ENCODE data around the gene SDK2. TPM values are rescaled to one million over a fixed set of nuclear protein-coding genes. Genes with fewer than 3 reads are reported as not detected.

Gene SDK2
- polyA plus RNA-seq, 2 donors, result 0.29 to 0.55 TPM

- Histone ChIP-seq H3K27ac (ENCODE audit: low read depth in 2 of 2, low read length in 1 of 2) (no peak overlapping the region), H3K36me3 (ENCODE audit: control insufficient read depth in 2 of 2, insufficient read depth in 2 of 2, low read length in 1 of 2) (no peaks in the 10 kb centered on the region), H3K9me3 (ENCODE audit: control insufficient read depth in 2 of 2, insufficient read depth in 1 of 2, low read depth in 1 of 2, low read length in 1 of 2) (peaks cover 0 to 2% of the 10 kb centered on the region in 2 donors), H3K4me1 (ENCODE audit: control insufficient read depth in 2 of 2, insufficient read depth in 2 of 2, low read length in 1 of 2) (peaks cover 10 to 15% of the 10 kb centered on the region in 2 donors), H3K27me3 (ENCODE audit: control insufficient read depth in 1 of 2, insufficient read depth in 2 of 2, low read length in 2 of 2) (no peaks in the 10 kb centered on the region), H3K4me3 (ENCODE audit: low read depth in 1 of 2, low read length in 2 of 2) (no peak overlapping the region)
- 60 to 74% methylated on average over 10 to 12 of the region's 12 CpGs for WGBS, 2 donors
Measured at GRCh38 chr17:73549841-73550430, 94.3 kb downstream of the SDK2 start.

DNA sequence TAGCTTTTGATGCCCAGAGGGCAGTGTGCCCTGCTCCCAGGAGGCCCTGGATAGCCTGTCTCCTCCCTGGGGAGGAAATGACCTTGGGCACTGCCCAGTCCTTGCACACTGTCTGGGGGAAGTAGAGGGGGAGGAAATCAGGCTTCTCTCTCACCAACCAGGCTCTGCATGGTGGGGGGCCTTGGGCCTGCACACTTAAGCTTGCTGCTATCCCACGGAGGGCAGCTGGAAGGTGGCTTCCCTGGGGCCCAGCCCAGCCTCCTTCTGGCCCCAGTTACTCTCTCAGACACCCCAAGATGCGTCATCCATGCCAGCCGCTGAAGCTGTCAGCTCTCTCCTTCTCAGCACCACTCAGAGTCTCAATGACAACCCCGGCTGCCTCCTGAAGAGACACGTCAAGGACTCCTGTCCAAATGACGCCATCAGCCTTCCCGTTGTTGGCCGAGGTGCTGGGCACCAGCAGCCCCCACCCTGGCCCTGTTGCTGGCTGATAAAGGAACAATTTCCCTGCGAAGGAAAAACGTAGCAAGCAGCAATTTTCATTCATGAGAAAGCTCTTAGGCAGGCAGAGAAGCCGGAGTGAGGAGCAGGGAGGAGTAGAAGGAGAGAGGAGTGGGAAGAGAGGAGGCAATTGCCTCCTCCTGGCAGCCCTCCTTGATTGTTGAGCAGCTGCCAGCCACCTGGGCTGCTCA is 95.5 kb downstream of the SDK2 start:
- Histone ChIP-seq H3K4me3 (ENCODE audit: low read depth in 1 of 2, low read length in 2 of 2) (no peak overlapping the region), H3K4me1 (ENCODE audit: control insufficient read depth in 2 of 2, insufficient read depth in 2 of 2, low read length in 1 of 2) (peaks cover 10 to 15% of the 10 kb centered on the region in 2 donors), H3K36me3 (ENCODE audit: control insufficient read depth in 2 of 2, insufficient read depth in 2 of 2, low read length in 1 of 2) (no peaks in the 10 kb centered on the region), H3K27me3 (ENCODE audit: control insufficient read depth in 1 of 2, insufficient read depth in 2 of 2, low read length in 2 of 2) (no peaks in the 10 kb centered on the region), H3K9me3 (ENCODE audit: control insufficient read depth in 2 of 2, insufficient read depth in 1 of 2, low read depth in 1 of 2, low read length in 1 of 2) (no peaks in the 10 kb centered on the region), H3K27ac (ENCODE audit: low read depth in 2 of 2, low read length in 1 of 2) (no peak overlapping the region)
- 35 to 58% methylated on average over 11 of the region's 11 CpGs for WGBS, 2 donors

GRCh38 chr17:73547790-73548189 is 96.5 kb downstream of the SDK2 start:
- H3K4me1 ChIP-seq (ENCODE audit: control insufficient read depth in 2 of 2, insufficient read depth in 2 of 2, low read length in 1 of 2), result peaks cover 8 to 15% of the 10 kb centered on the region in 2 donors
- 84 to 87% methylated on average over 6 of the region's 6 CpGs for WGBS, 2 donors
- no peaks in the 10 kb centered on the region for H3K36me3 ChIP-seq (ENCODE audit: control insufficient read depth in 2 of 2, insufficient read depth in 2 of 2, low read length in 1 of 2)

GRCh38 chr17:73546770-73547536 is 97.3 kb downstream of the SDK2 start:
- peaks cover 6 to 19% of the 10 kb centered on the region in 2 donors for H3K4me1 ChIP-seq (ENCODE audit: control insufficient read depth in 2 of 2, insufficient read depth in 2 of 2, low read length in 1 of 2)

More at GRCh38 chr17:73547790-73548189, 96.5 kb downstream of the SDK2 start:
- no peaks in the 10 kb centered on the region for H3K9me3 ChIP-seq (ENCODE audit: control insufficient read depth in 2 of 2, insufficient read depth in 1 of 2, low read depth in 1 of 2, low read length in 1 of 2)
- H3K4me3 ChIP-seq (ENCODE audit: low read depth in 1 of 2, low read length in 2 of 2), result no peak overlapping the region
- no peak overlapping the region for H3K27ac ChIP-seq (ENCODE audit: low read depth in 2 of 2, low read length in 1 of 2)
- H3K27me3 ChIP-seq (ENCODE audit: control insufficient read depth in 1 of 2, insufficient read depth in 2 of 2, low read length in 2 of 2), result no peaks in the 10 kb centered on the region

DNA sequence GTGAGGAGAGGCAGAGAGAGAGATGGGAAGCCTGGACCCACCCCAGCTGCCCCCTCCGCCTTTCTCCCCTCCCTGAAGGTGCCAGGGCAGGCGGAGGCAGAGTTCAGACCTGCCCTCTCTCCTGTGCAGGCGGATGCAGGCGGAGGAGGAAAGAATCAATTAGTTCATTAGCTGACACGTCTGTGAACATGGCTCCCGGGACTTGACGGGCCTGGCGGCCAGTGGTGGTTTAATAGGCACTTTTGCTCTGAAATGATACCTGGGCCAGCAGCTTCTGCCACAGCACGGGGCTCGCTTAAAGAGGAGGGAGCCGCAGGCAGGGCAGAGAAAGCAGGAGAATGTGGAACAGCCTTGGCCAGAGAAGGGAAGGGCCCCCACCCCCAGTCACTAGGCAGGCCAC is 98.1 kb downstream of the SDK2 start:
- no peak overlapping the region for H3K4me3 ChIP-seq (ENCODE audit: low read depth in 1 of 2, low read length in 2 of 2)
- peak overlapping the region in 1 of 2 donors; percentile 73 for H3K27ac ChIP-seq (ENCODE audit: low read depth in 2 of 2, low read length in 1 of 2)
- WGBS, 2 donors, result 52 to 61% methylated on average over 10 to 11 of the region's 11 CpGs
- H3K36me3 ChIP-seq (ENCODE audit: control insufficient read depth in 2 of 2, insufficient read depth in 2 of 2, low read length in 1 of 2), result no peaks in the 10 kb centered on the region
- H3K9me3 ChIP-seq (ENCODE audit: control insufficient read depth in 2 of 2, insufficient read depth in 1 of 2, low read depth in 1 of 2, low read length in 1 of 2), result no peaks in the 10 kb centered on the region
- H3K4me1 ChIP-seq (ENCODE audit: control insufficient read depth in 2 of 2, insufficient read depth in 2 of 2, low read length in 1 of 2), result peaks cover 9 to 21% of the 10 kb centered on the region in 2 donors
- H3K27me3 ChIP-seq (ENCODE audit: control insufficient read depth in 1 of 2, insufficient read depth in 2 of 2, low read length in 2 of 2), result no peaks in the 10 kb centered on the region

More at GRCh38 chr17:73546770-73547536, 97.3 kb downstream of the SDK2 start:
- 51 to 53% methylated on average over 12 of the region's 12 CpGs for WGBS, 2 donors
- H3K27me3 ChIP-seq (ENCODE audit: control insufficient read depth in 1 of 2, insufficient read depth in 2 of 2, low read length in 2 of 2), result no peaks in the 10 kb centered on the region
- H3K36me3 ChIP-seq (ENCODE audit: control insufficient read depth in 2 of 2, insufficient read depth in 2 of 2, low read length in 1 of 2), result no peaks in the 10 kb centered on the region
- no peak overlapping the region for H3K27ac ChIP-seq (ENCODE audit: low read depth in 2 of 2, low read length in 1 of 2)
- no peaks in the 10 kb centered on the region for H3K9me3 ChIP-seq (ENCODE audit: control insufficient read depth in 2 of 2, insufficient read depth in 1 of 2, low read depth in 1 of 2, low read length in 1 of 2)
- no peak overlapping the region for H3K4me3 ChIP-seq (ENCODE audit: low read depth in 1 of 2, low read length in 2 of 2)

DNA sequence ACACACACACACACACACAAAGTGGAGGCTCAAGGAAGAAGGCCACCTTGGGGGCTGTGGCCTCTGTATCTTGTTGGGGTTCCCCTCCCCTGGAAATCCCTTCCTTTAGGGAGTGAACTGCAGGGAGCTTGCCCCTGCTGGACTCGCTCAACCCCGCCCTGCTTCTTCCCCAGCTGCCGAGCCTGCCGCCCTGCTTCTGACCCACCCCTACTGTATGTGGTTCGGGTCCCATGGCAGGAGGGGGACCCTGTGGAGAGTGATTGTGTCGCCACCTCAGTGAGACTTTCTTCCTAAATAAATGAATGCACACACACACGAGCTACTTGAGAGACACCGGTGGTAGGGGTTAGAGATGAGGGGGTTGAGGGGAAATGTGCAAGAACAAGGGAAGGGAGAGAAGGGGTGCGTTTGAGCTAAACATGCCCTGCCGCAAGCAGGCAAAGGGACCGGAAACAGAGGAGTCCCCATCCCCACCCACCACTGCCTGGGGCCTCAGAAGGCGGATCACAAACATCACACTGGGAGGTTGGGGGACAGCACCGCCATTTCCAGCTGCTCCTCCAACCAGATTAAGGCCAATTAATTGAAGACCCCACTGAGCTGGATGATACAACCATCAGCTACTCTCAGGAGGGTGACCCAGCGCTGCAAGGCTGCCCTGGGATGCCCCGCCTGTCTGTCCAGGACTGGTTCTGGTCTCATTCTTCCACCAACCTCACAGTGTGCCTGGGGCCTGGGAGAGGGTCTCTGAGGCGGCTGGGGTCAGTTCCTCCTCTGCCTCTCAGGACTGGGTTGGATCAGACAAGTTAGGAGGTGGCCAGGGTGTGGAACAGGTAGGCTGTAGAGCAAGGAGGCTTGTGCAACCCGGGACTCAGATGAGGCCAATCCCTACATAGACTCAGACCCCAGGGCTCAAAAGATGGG is 98.9 kb downstream of the SDK2 start:
- WGBS, 2 donors, result 65 to 70% methylated on average over 17 of the region's 17 CpGs

DNA sequence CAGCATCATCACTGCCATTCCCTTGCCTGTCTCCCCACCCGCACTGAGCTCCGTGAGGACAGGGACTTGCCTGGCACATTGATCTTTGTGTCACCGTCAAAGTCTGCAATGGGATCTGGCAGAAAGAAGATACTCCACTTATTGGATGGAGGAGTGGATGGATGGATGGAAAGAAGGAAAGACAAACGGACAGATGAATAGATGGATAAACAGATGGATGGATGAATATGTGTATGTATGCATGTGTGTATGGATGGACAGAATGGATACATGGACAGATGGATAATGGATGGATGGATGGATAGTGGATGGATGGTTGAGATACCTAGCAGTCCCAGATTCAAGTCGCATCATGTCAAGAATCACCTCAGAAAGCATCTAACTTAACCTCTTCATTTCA is 99.9 kb downstream of the SDK2 start:
- 91 to 94% methylated on average over 5 of the region's 5 CpGs for WGBS, 2 donors
- no peaks in the 10 kb centered on the region for H3K36me3 ChIP-seq (ENCODE audit: control insufficient read depth in 2 of 2, insufficient read depth in 2 of 2, low read length in 1 of 2)
- no peaks in the 10 kb centered on the region for H3K27me3 ChIP-seq (ENCODE audit: control insufficient read depth in 1 of 2, insufficient read depth in 2 of 2, low read length in 2 of 2)
- peaks cover 9 to 24% of the 10 kb centered on the region in 2 donors for H3K4me1 ChIP-seq (ENCODE audit: control insufficient read depth in 2 of 2, insufficient read depth in 2 of 2, low read length in 1 of 2)
- no peaks in the 10 kb centered on the region for H3K9me3 ChIP-seq (ENCODE audit: control insufficient read depth in 2 of 2, insufficient read depth in 1 of 2, low read depth in 1 of 2, low read length in 1 of 2)
- H3K27ac ChIP-seq (ENCODE audit: low read depth in 2 of 2, low read length in 1 of 2), result no peak overlapping the region
- no peak overlapping the region for H3K4me3 ChIP-seq (ENCODE audit: low read depth in 1 of 2, low read length in 2 of 2)

More for the DNA sequence above, 98.9 kb downstream of the SDK2 start:
- peaks cover 9 to 24% of the 10 kb centered on the region in 2 donors for H3K4me1 ChIP-seq (ENCODE audit: control insufficient read depth in 2 of 2, insufficient read depth in 2 of 2, low read length in 1 of 2)
- no peaks in the 10 kb centered on the region for H3K9me3 ChIP-seq (ENCODE audit: control insufficient read depth in 2 of 2, insufficient read depth in 1 of 2, low read depth in 1 of 2, low read length in 1 of 2)
- no peaks in the 10 kb centered on the region for H3K36me3 ChIP-seq (ENCODE audit: control insufficient read depth in 2 of 2, insufficient read depth in 2 of 2, low read length in 1 of 2)
- H3K27ac ChIP-seq (ENCODE audit: low read depth in 2 of 2, low read length in 1 of 2), result no peak overlapping the region
- H3K4me3 ChIP-seq (ENCODE audit: low read depth in 1 of 2, low read length in 2 of 2), result no peak overlapping the region
- H3K27me3 ChIP-seq (ENCODE audit: control insufficient read depth in 1 of 2, insufficient read depth in 2 of 2, low read length in 2 of 2), result no peaks in the 10 kb centered on the region

GRCh38 chr17:73542323-73542722 is 101.9 kb downstream of the SDK2 start:
- H3K27ac ChIP-seq (ENCODE audit: low read depth in 2 of 2, low read length in 1 of 2), result no peak overlapping the region
- no peaks in the 10 kb centered on the region for H3K27me3 ChIP-seq (ENCODE audit: control insufficient read depth in 1 of 2, insufficient read depth in 2 of 2, low read length in 2 of 2)
- H3K36me3 ChIP-seq (ENCODE audit: control insufficient read depth in 2 of 2, insufficient read depth in 2 of 2, low read length in 1 of 2), result no peaks in the 10 kb centered on the region
- H3K9me3 ChIP-seq (ENCODE audit: control insufficient read depth in 2 of 2, insufficient read depth in 1 of 2, low read depth in 1 of 2, low read length in 1 of 2), result no peaks in the 10 kb centered on the region
- no peak overlapping the region for H3K4me3 ChIP-seq (ENCODE audit: low read depth in 1 of 2, low read length in 2 of 2)
- WGBS, 2 donors, result 75 to 78% methylated on average over 9 of the region's 9 CpGs
- H3K4me1 ChIP-seq (ENCODE audit: control insufficient read depth in 2 of 2, insufficient read depth in 2 of 2, low read length in 1 of 2), result peaks cover 9 to 22% of the 10 kb centered on the region in 2 donors

- H3K27ac ChIP-seq (ENCODE audit: low read depth in 2 of 2, low read length in 1 of 2), result peak overlapping the region in 1 of 2 donors; percentile 34
- no peaks in the 10 kb centered on the region for H3K9me3 ChIP-seq (ENCODE audit: control insufficient read depth in 2 of 2, insufficient read depth in 1 of 2, low read depth in 1 of 2, low read length in 1 of 2)
- WGBS, 2 donors, result 57 to 61% methylated on average over 16 of the region's 16 CpGs
- H3K27me3 ChIP-seq (ENCODE audit: control insufficient read depth in 1 of 2, insufficient read depth in 2 of 2, low read length in 2 of 2), result no peaks in the 10 kb centered on the region
- no peak overlapping the region for H3K4me3 ChIP-seq (ENCODE audit: low read depth in 1 of 2, low read length in 2 of 2)
- no peaks in the 10 kb centered on the region for H3K36me3 ChIP-seq (ENCODE audit: control insufficient read depth in 2 of 2, insufficient read depth in 2 of 2, low read length in 1 of 2)
- H3K4me1 ChIP-seq (ENCODE audit: control insufficient read depth in 2 of 2, insufficient read depth in 2 of 2, low read length in 1 of 2), result peaks cover 9 to 17% of the 10 kb centered on the region in 2 donors
Measured at GRCh38 chr17:73541561-73541981, 102.7 kb downstream of the SDK2 start.
